OCI-LY1 (cell line): Measurements from ENCODE around the gene PTPRT.

ENCODE experiments used
- H2AFZ ChIP-seq: fragments of 200-600 bp; sonication (generic), shearing (Covaris generic); 2 replicates; pipeline ENCODE4 v1.6.0; 2014; ENCODE audit warnings: antibody characterized with exemption, mild to moderate bottlenecking, low read length
- H3F3A ChIP-seq: fragments of 200-600 bp; sonication (generic), shearing (Covaris generic); 2 replicates; pipeline ENCODE4 v1.6.0; 2014; ENCODE audit warnings: mild to moderate bottlenecking, antibody characterized with exemption, low read length, moderate library complexity; ENCODE audit not compliant: insufficient read depth
- H3K27ac ChIP-seq: fragments of 200-600 bp; sonication (generic); 2 replicates; pipeline ENCODE4 v1.5.1; 2014; ENCODE audit warnings: low read length, mixed run types, mild to moderate bottlenecking, low read depth; ENCODE audit not compliant: poor library complexity, severe bottlenecking
- H3K27me3 ChIP-seq: fragments of 200-600 bp; sonication (generic); 2 replicates; pipeline ENCODE4 v1.6.0; 2014; ENCODE audit warnings: antibody characterized with exemption, mild to moderate bottlenecking, low read length, moderate library complexity; ENCODE audit not compliant: insufficient read depth
- H3K36me3 ChIP-seq: fragments of 200-600 bp; sonication (generic); 2 replicates; pipeline ENCODE4 v1.6.1; 2014; ENCODE audit warnings: mild to moderate bottlenecking, antibody characterized with exemption, low read length, moderate library complexity, mixed read lengths; ENCODE audit not compliant: insufficient read depth
- H3K4me1 ChIP-seq: fragments of 200-600 bp; sonication (generic); 2 replicates; pipeline ENCODE4 v1.5.1; 2014; ENCODE audit warnings: mild to moderate bottlenecking, low read length, moderate library complexity; ENCODE audit not compliant: insufficient read depth, severe bottlenecking
- H3K4me2 ChIP-seq: fragments of 200-600 bp; sonication (generic), shearing (Covaris generic); 2 replicates; pipeline ENCODE4 v1.6.1; 2014; ENCODE audit warnings: low read length
- H3K4me3 ChIP-seq: fragments of 200-600 bp; sonication (generic); 2 replicates; pipeline ENCODE4 v1.5.1; 2014; ENCODE audit warnings: low read length, low read depth, mild to moderate bottlenecking, mixed read lengths; ENCODE audit not compliant: poor library complexity, severe bottlenecking
- H3K79me2 ChIP-seq: fragments of 200-600 bp; shearing (Covaris generic); 2 replicates; pipeline ENCODE4 v1.6.1; 2016; ENCODE audit warnings: mixed run types, low read length, mixed read lengths; ENCODE audit not compliant: insufficient read depth
- H3K9ac ChIP-seq: fragments of 200-600 bp; sonication (generic), shearing (Covaris generic); 2 replicates; pipeline ENCODE4 v1.6.1; 2014; ENCODE audit warnings: mild to moderate bottlenecking, low read length, mixed read lengths
- H3K9me2 ChIP-seq: fragments of 200-600 bp; sonication (generic), shearing (Covaris generic); 2 replicates; pipeline ENCODE4 v1.6.1; 2014; ENCODE audit warnings: low read depth, mild to moderate bottlenecking, low read length, mixed read lengths
- H3K9me3 ChIP-seq: fragments of 200-600 bp; shearing (Covaris generic); 2 replicates; pipeline ENCODE4 v1.6.1; 2014; ENCODE audit warnings: low read length, mixed read lengths
- H4K20me1 ChIP-seq: fragments of 200-600 bp; sonication (generic), shearing (Covaris generic); 2 replicates; pipeline ENCODE4 v1.6.0; 2016; ENCODE audit warnings: mild to moderate bottlenecking, low read length; ENCODE audit not compliant: insufficient read depth
- EZH2 ChIP-seq: fragments of 200-600 bp; sonication (generic), shearing (Covaris generic); IDR thresholded peaks from 2 replicates; pipeline ENCODE4 v1.8.0; 2017; ENCODE audit warnings: borderline replicate concordance, mixed run types, mild to moderate bottlenecking, antibody characterized with exemption, low read length, moderate library complexity, mixed read lengths
- TF ChIP-seq, protein P1 (sequence below): fragments of 200-600 bp; sonication (generic), shearing (Covaris generic); IDR thresholded peaks from 2 replicates; pipeline ENCODE4 v1.5.1; 2017; ENCODE audit warnings: mild to moderate bottlenecking, antibody characterized with exemption, low read length, moderate library complexity, mixed read lengths

Gene PTPRT

DNA sequence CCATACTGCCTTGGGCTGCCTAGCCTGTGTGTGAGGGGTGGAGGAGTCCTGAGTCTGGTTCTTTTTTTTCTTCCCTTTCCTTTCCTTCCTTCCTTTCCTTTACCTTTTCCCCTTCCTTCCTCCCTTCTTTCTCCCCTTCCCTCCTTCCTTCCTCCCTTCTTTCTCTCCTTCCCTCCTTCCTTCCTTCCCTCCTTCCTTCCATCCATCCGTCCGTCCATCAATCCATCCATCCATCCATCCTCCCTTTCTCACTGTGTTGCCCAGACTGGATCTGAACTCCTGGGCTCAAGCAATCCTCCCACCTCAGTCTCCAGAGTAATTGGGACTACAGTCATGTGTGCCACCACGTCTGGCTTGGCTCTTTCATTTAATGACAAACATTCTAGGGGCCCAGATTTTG is 820.8 kb downstream of the PTPRT start:
- TF ChIP-seq EZH2, result no peak
- TF ChIP-seq, protein P1, sequence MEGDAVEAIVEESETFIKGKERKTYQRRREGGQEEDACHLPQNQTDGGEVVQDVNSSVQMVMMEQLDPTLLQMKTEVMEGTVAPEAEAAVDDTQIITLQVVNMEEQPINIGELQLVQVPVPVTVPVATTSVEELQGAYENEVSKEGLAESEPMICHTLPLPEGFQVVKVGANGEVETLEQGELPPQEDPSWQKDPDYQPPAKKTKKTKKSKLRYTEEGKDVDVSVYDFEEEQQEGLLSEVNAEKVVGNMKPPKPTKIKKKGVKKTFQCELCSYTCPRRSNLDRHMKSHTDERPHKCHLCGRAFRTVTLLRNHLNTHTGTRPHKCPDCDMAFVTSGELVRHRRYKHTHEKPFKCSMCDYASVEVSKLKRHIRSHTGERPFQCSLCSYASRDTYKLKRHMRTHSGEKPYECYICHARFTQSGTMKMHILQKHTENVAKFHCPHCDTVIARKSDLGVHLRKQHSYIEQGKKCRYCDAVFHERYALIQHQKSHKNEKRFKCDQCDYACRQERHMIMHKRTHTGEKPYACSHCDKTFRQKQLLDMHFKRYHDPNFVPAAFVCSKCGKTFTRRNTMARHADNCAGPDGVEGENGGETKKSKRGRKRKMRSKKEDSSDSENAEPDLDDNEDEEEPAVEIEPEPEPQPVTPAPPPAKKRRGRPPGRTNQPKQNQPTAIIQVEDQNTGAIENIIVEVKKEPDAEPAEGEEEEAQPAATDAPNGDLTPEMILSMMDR, result no peak
- no peaks in the 10 kb centered on the region for H3K27me3 ChIP-seq
- no peaks in the 10 kb centered on the region for H3K79me2 ChIP-seq

DNA sequence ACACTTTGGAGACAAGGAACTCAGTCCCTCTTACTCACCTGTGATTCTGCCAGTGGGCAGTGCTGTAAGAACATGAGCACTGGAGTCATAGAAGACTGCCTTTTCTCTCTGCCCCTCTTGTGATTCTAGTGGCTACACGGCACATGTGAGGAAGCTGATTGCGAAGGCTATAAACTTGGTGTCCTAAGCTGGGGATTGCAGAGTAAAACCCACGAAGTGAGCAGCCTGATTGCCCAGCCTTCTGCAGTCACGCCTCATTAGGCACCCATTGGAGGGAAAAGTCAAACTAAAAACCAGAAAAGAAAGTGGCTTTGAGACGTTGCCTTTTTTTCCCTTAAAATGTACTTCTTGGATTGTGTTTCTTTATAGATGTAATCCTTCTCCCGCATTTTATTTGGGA is 823.1 kb downstream of the PTPRT start:
- no peak overlapping the region for H2AFZ ChIP-seq
- no peak overlapping the region for H3K4me3 ChIP-seq
- no peaks in the 10 kb centered on the region for H3K9me2 ChIP-seq
- H3K27ac ChIP-seq, result no peak overlapping the region
- H3K36me3 ChIP-seq, result no peaks in the 10 kb centered on the region
- no peaks in the 10 kb centered on the region for H3K27me3 ChIP-seq
- no peak overlapping the region for H3K4me2 ChIP-seq
- H3K9ac ChIP-seq, result no peak overlapping the region
- H3F3A ChIP-seq, result no peaks in the 10 kb centered on the region
- TF ChIP-seq, protein P1, result no peak
- no peak for TF ChIP-seq EZH2
- no peaks in the 10 kb centered on the region for H3K79me2 ChIP-seq
- no peaks in the 10 kb centered on the region for H3K9me3 ChIP-seq
- H4K20me1 ChIP-seq, result no peaks in the 10 kb centered on the region
- no peaks in the 10 kb centered on the region for H3K4me1 ChIP-seq

More for the DNA sequence above, 820.8 kb downstream of the PTPRT start:
- Histone ChIP-seq H3K4me3 (no peak overlapping the region), H3K9me2 (no peaks in the 10 kb centered on the region), H3K9me3 (no peaks in the 10 kb centered on the region), H2AFZ (no peak overlapping the region), H3K9ac (no peak overlapping the region), H3K4me1 (no peaks in the 10 kb centered on the region), H3K27ac (no peak overlapping the region), H4K20me1 (no peaks in the 10 kb centered on the region), H3F3A (no peaks in the 10 kb centered on the region), H3K4me2 (no peak overlapping the region), H3K36me3 (no peaks in the 10 kb centered on the region)

DNA sequence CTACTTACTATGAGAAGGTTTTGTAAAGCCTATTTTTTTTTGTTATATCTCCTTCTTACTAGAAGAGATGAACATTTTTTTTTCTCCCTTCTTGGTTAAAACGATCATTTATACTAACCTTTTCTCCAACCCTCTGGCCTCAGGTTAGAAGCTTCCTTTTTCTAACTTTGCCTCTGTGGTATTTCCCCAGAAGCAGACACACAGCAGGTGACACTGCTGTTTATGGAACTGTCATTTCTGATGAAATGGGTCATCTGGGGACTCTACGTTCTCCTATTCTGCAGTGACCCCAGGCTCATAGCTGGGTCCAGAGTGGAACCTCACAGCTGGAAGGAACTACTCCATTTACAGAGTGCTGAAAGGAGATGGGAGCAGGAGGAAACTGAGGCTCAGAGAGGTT is 825.3 kb downstream of the PTPRT start:
- no peak for TF ChIP-seq EZH2
- TF ChIP-seq, protein P1, result no peak
- H3K4me1 ChIP-seq, result no peaks in the 10 kb centered on the region
- H3K9me2 ChIP-seq, result no peaks in the 10 kb centered on the region

More for the DNA sequence above, 825.3 kb downstream of the PTPRT start:
- H3K9ac ChIP-seq, result no peak overlapping the region
- no peaks in the 10 kb centered on the region for H3K36me3 ChIP-seq
- H3K79me2 ChIP-seq, result no peaks in the 10 kb centered on the region
- no peak overlapping the region for H2AFZ ChIP-seq
- no peaks in the 10 kb centered on the region for H3F3A ChIP-seq
- no peak overlapping the region for H3K27ac ChIP-seq
- H3K9me3 ChIP-seq, result no peaks in the 10 kb centered on the region
- H3K4me2 ChIP-seq, result no peak overlapping the region
- no peaks in the 10 kb centered on the region for H3K27me3 ChIP-seq
- H4K20me1 ChIP-seq, result no peaks in the 10 kb centered on the region
- no peak overlapping the region for H3K4me3 ChIP-seq
